ENCODE measurements around the gene CCDC9. TPM values are rescaled to one million over a fixed set of nuclear protein-coding genes. Genes with fewer than 3 reads are reported as not detected.

CCDC9 gene
- total RNA-seq (2021; fragmentation: NEBNext Ultra II Directional; extraction: Animal tissue kit (Norgen Biotek cat#: 25700)) (25.7 and 29.8 TPM in 2 replicates), polyA plus RNA-seq (2011; rRNA removed) (3.7 and 7.0 TPM in 2 replicates), polyA minus RNA-seq (2011; rRNA and poly(A)+ RNA removed) (2.9 and 3.3 TPM in 2 replicates)
- polyA plus RNA-seq (2011; cell fraction: cytosol; rRNA removed) = 8.7 TPM
- polyA plus RNA-seq (2011; cell fraction: nucleus; rRNA removed) = 11.6 TPM
- 18.0 to 31.1 TPM (median 28.0 TPM) in 4 replicates for polyA plus RNA-seq (2012, experiment 1 of 2)
- 17.9 TPM for polyA plus RNA-seq (2012, experiment 2 of 2)
- polyA plus RNA-seq (2013, experiment 1 of 2) = 13.5 TPM
- polyA plus RNA-seq (2013, experiment 2 of 2) = 12.8 TPM
- polyA minus RNA-seq (2011; cell fraction: cytosol; rRNA and poly(A)+ RNA removed) = 4.3 TPM
- polyA minus RNA-seq (2011; cell fraction: nucleus; rRNA and poly(A)+ RNA removed) = 5.3 TPM
- long read RNA-seq, experiment 1, partial matches to known transcripts = 4 of 7 reads
- long read RNA-seq, experiment 1, other reads (novel, unspliced or antisense) = 3 of 7 reads
- long read RNA-seq, experiment 2 = 0 reads

DNA sequence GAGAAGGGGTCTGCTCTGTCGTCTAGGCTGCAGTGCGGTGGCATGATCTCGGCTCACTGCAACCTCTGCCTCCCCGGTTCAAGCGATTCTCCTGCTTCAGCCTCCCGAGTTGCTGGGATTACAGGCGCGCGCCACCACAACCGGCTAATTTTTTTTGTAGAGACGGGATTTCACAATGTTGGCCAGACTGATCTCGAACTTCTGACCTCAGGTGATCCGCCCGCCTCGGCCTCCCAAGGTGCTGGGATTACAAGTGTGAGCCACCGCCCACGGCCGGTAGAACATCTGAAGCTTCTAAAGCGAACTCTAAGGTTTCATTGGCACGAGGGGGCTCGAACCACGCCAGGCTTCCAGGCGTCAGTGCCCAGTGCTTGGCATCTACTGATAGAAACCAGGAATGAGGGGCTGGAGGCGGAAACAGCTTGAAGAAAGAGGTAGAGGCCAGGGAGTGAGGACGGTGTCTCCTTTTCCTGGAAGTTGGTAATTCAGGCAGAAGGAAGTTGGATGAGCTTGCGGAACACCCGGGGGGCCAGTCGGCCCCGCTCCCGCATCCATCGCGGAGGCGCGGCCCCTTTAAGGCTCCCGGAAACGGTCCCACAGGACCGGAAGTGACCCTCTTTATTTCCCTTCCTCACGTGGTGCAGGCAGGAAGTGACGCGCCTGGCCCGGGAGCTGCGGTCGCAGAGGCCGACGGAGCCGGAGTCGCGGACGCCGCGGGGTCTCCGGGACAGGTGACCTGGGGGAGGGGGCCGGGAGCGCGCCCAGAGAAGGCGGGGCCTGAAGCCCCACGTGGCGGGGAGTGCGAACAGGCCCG lies at the start of gene CCDC9:
Gene CCDC9, plus strand, starts transcription at position 647 of the 814 bp plus-strand sequence. CDS start 1,876 bp downstream, outside the sequence.
- H4K91ac ChIP-seq (replicated peaks; ENCODE audit: insufficient read length, low read length) = peak within 1 kb of the TSS; percentile 18
- peak within 1 kb of the TSS; percentile 40; the same call in 1 of the 2 replicates for H2BK12ac ChIP-seq (ENCODE audit: low read depth, low read length)
- peaks cover 0 to 8% of the 10 kb centered on the region in 2 experiments for H4K20me1 ChIP-seq (replicated peaks in 1 of 2; ENCODE audit: control insufficient read depth in 1 of 2, insufficient read depth in 2 of 2, low read length in 2 of 2)
- H2BK120ac ChIP-seq (replicated peaks; ENCODE audit: low read depth, low read length) = no peak within 1 kb of the TSS
- 0 out of 2 replicates have a peak within 1 kb of the TSS, but pooled peaks have one; percentile 2 for H2AK5ac ChIP-seq (ENCODE audit: low read depth, low read length)
- H3K9ac ChIP-seq (replicated peaks in 1 of 4; ENCODE audit: extremely low read depth in 1 of 4, low read depth in 3 of 4, low read length in 3 of 4) = peak within 1 kb of the TSS; percentile 64 to 85 (median 72)
- H3K23ac ChIP-seq (ENCODE audit: insufficient read length) = no peak within 1 kb of the TSS
- H3K36me3 ChIP-seq (ENCODE audit: control insufficient read depth in 2 of 4, insufficient read depth in 4 of 4, low read length in 3 of 4) = peaks cover 5 to 24% (median 11%) of the 10 kb centered on the region in 4 experiments; a peak in 7 of 8 replicates
- no peaks in the 10 kb centered on the region for H3K9me3 ChIP-seq (ENCODE audit: insufficient read depth in 2 of 2, low read depth in 1 of 2, low read length in 1 of 2)
- POLR2A ChIA-PET (ENCODE audit: partially characterized antibody) = interaction anchor here (1.1 to 3.6 kb wide), 10 partner anchors 11 to 125 kb away, joined by 4 to 50 read pairs (median 8); partner anchors contain the start of genes INAFM1 and SAE1
- WGBS, 2 experiments (ENCODE audit: extremely low coverage in 1 of 2, insufficient coverage in 1 of 2, insufficient read length in 1 of 2, insufficient replicate concordance in 2 of 2, low coverage in 1 of 2, low lambda C conversion rate in 2 of 2, missing lambda C conversion rate in 1 of 2) = 34% methylated on average over 53 of the region's 60 CpGs; no CpG with 5 or more reads in 1 of the 2 experiments
- peak within 1 kb of the TSS; percentile 86 to 94 for H3K4me2 ChIP-seq (ENCODE audit: insufficient read depth in 1 of 2, low read depth in 2 of 2, low read length in 2 of 2)
- no peak within 1 kb of the TSS for H3K4ac ChIP-seq (replicated peaks; ENCODE audit: insufficient read length, low read depth, low read length)
- no peak within 1 kb of the TSS for H3K14ac ChIP-seq (ENCODE audit: insufficient read length)
- H4K5ac ChIP-seq (ENCODE audit: insufficient read length, low read depth, low read length) = peak within 1 kb of the TSS; percentile 84
- H3K27me3 ChIP-seq (replicated peaks in 1 of 4; ENCODE audit: control insufficient read depth in 3 of 4, extremely low read depth in 1 of 4, insufficient read depth in 3 of 4, low read length in 3 of 4) = no peaks in the 10 kb centered on the region
- H3K23me2 ChIP-seq (ENCODE audit: low read depth, low read length) = peaks cover 9% of the 10 kb centered on the region
- H3K79me1 ChIP-seq (ENCODE audit: low read depth, low read length) = peaks cover 5% of the 10 kb centered on the region; the same call in 1 of the 2 replicates
- H3K56ac ChIP-seq (replicated peaks; ENCODE audit: insufficient read length, low read depth, low read length) = peak within 1 kb of the TSS; percentile 12
- H2BK15ac ChIP-seq (ENCODE audit: low read length) = no peak within 1 kb of the TSS
- H2BK5ac ChIP-seq (ENCODE audit: low read depth, low read length) = peak within 1 kb of the TSS; percentile 91
- H3K27ac ChIP-seq (ENCODE audit: low read depth, low read length) = peak within 1 kb of the TSS; percentile 81
- no peak within 1 kb of the TSS for H2BK20ac ChIP-seq (ENCODE audit: low read length)
- peaks cover 0 to 15% of the 10 kb centered on the region in 2 experiments; a peak in 2 of 4 replicates for H3K79me2 ChIP-seq (ENCODE audit: control insufficient read depth in 1 of 2, insufficient read depth in 2 of 2, low read length in 2 of 2)
- peak within 1 kb of the TSS; percentile 10; the same call in 1 of the 2 replicates for H3K18ac ChIP-seq (ENCODE audit: extremely low read depth, low read length)
- peak within 1 kb of the TSS; percentile 54; the same call in 1 of the 2 replicates for H4K8ac ChIP-seq (ENCODE audit: extremely low read depth, insufficient read depth, low read length)
- FAIRE-seq = no peak
- H3K4me1 ChIP-seq (replicated peaks in 1 of 4; ENCODE audit: control insufficient read depth in 3 of 4, insufficient read depth in 4 of 4, low read length in 3 of 4) = peaks cover 0 to 8% (median 7%) of the 10 kb centered on the region in 4 experiments; a peak in 6 of 7 replicates
- H3K4me3 ChIP-seq (ENCODE audit: extremely low read depth in 1 of 4, insufficient read depth in 2 of 4, low read depth in 3 of 4, low read length in 4 of 4) = peak within 1 kb of the TSS; percentile 69 to 92 (median 82)
- H2AFZ ChIP-seq (ENCODE audit: low read length) = peak within 1 kb of the TSS; percentile 13; the same call in 1 of the 2 replicates
- peak; percentile 91 to 96 for DNase-seq (ENCODE audit: low read depth in 1 of 2, low spot score in 2 of 2)
- CTCF ChIA-PET (ENCODE audit: partially characterized antibody) = interaction anchor here (0.8 to 6.4 kb wide), 4 partner anchors 10 to 45 kb away, joined by 4 to 74 read pairs (median 4); no protein-coding TSS in a partner anchor
- 0 out of 2 replicates have a peak, but pooled peaks have one; percentile 20 for TF ChIP-seq CHD2 (IDR thresholded peaks at IDR 0.05; ENCODE audit: low read length)
- peak; percentile 80 for TF ChIP-seq PHF8 (conservative IDR thresholded peaks at IDR 0.05; ENCODE audit: low read depth, low read length)
- peak; percentile 66; the same call in 1 of the 2 replicates for TF ChIP-seq TAF1 (IDR thresholded peaks at IDR 0.05; ENCODE audit: low read depth, low read length)
- no peak for TF ChIP-seq RAD21 (IDR thresholded peaks at IDR 0.05 in 1 of 2, conservative IDR thresholded peaks at IDR 0.05 in 1 of 2; ENCODE audit: low read depth in 2 of 2, low read length in 2 of 2)
- peak; percentile 22 to 68; a peak in 2 of 4 replicates for TF ChIP-seq SIN3A (conservative IDR thresholded peaks at IDR 0.05 in 1 of 2, IDR thresholded peaks at IDR 0.05 in 1 of 2; ENCODE audit: low read depth in 1 of 2, low read length in 2 of 2)
- peak; percentile 74 for TF ChIP-seq KDM4A (IDR thresholded peaks at IDR 0.05; ENCODE audit: low read depth, low read length, severe bottlenecking)
- TF ChIP-seq TCF12 (IDR thresholded peaks at IDR 0.05; ENCODE audit: low read depth, low read length) = 0 out of 2 replicates have a peak, but pooled peaks have one; percentile 51

Data from H1 (cell line).